ENCODE data around the gene FAM20C. TPM values are rescaled to one million over a fixed set of nuclear protein-coding genes. Genes with fewer than 3 reads are reported as not detected.

FAM20C gene
- total RNA-seq, 2 donors from 2014 or later: 32.5 to 106 TPM

DNA sequence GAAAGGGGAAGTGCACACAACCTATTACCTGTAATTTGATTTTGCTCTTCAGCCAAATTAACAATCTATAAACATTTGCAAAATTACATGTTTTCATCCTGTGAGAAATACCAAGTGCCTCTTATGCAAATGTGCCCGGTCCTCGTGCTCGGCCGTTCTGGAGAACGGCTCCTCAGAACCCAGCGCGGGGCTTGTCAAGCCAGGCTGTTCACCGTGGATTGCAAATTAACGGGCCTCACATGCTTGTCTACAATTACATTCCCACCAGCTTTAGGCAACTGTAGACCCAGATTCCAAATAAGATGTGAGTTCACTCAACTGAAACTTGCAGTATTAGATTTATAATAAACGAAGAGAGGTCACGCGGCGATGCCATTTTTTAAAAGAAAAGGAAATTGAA lies 106.4 kb downstream of the FAM20C start:
- H3K4me1 ChIP-seq (ENCODE audit: control insufficient read depth in 1 of 2, low read depth in 2 of 2): no peaks in the 10 kb centered on the region
- H3K36me3 ChIP-seq: no peaks in the 10 kb centered on the region
- no peaks in the 10 kb centered on the region for H3K27me3 ChIP-seq (replicated peaks; ENCODE audit: insufficient read depth)
- no peak overlapping the region for H3K27ac ChIP-seq
- no peak overlapping the region for H3K4me3 ChIP-seq
- TF ChIP-seq, protein P1, sequence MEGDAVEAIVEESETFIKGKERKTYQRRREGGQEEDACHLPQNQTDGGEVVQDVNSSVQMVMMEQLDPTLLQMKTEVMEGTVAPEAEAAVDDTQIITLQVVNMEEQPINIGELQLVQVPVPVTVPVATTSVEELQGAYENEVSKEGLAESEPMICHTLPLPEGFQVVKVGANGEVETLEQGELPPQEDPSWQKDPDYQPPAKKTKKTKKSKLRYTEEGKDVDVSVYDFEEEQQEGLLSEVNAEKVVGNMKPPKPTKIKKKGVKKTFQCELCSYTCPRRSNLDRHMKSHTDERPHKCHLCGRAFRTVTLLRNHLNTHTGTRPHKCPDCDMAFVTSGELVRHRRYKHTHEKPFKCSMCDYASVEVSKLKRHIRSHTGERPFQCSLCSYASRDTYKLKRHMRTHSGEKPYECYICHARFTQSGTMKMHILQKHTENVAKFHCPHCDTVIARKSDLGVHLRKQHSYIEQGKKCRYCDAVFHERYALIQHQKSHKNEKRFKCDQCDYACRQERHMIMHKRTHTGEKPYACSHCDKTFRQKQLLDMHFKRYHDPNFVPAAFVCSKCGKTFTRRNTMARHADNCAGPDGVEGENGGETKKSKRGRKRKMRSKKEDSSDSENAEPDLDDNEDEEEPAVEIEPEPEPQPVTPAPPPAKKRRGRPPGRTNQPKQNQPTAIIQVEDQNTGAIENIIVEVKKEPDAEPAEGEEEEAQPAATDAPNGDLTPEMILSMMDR (IDR thresholded peaks at IDR 0.05): no peak
- no peak for ATAC-seq (ENCODE audit: insufficient number of reproducible peaks, low FRiP score, low read depth)
- no peak for DNase-seq (ENCODE audit: low spot score)
- H3K9me3 ChIP-seq: no peaks in the 10 kb centered on the region

DNA sequence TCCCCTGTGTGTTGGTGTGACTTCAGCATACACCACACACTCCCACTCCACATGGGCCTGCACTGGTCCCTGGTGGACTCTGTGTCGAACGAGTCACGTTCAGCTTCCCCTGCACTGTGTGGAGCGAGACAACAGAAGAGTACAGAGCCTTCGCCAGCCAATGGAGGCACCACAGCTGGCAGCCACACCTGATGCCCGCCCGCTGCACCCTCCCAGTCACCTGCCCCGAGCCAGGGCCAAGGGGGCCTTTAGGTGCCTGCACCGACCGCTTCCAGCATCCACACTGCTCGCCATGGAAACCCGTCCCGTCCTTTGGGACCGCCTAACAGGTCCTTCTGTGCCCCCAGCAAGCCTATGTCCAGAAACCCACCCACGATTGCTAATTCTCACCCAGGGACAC lies 106.8 kb downstream of the FAM20C start:
- no peak for ATAC-seq (ENCODE audit: insufficient number of reproducible peaks, low FRiP score, low read depth)
- no peak for DNase-seq (ENCODE audit: low spot score)
- TF ChIP-seq, protein P1 (IDR thresholded peaks at IDR 0.05): no peak

GRCh38 chr7:299628-300027 lies 107.3 kb downstream of the FAM20C start:
- ATAC-seq (ENCODE audit: insufficient number of reproducible peaks, low FRiP score, low read depth) (no peak), DNase-seq (ENCODE audit: low spot score) (no peak)
- Histone ChIP-seq H3K27me3 (replicated peaks; ENCODE audit: insufficient read depth) (no peaks in the 10 kb centered on the region), H3K9me3 (no peaks in the 10 kb centered on the region), H3K36me3 (no peaks in the 10 kb centered on the region), H3K4me3 (no peak overlapping the region), H3K4me1 (ENCODE audit: control insufficient read depth in 1 of 2, low read depth in 2 of 2) (no peaks in the 10 kb centered on the region), H3K27ac (no peak overlapping the region)
- TF ChIP-seq, protein P1 (IDR thresholded peaks at IDR 0.05): no peak

More for the DNA sequence above, 106.8 kb downstream of the FAM20C start:
- H3K27me3 ChIP-seq (replicated peaks; ENCODE audit: insufficient read depth): no peaks in the 10 kb centered on the region
- H3K9me3 ChIP-seq: no peaks in the 10 kb centered on the region
- no peaks in the 10 kb centered on the region for H3K36me3 ChIP-seq
- H3K4me3 ChIP-seq: no peak overlapping the region
- no peak overlapping the region for H3K27ac ChIP-seq
- no peaks in the 10 kb centered on the region for H3K4me1 ChIP-seq (ENCODE audit: control insufficient read depth in 1 of 2, low read depth in 2 of 2)

DNA sequence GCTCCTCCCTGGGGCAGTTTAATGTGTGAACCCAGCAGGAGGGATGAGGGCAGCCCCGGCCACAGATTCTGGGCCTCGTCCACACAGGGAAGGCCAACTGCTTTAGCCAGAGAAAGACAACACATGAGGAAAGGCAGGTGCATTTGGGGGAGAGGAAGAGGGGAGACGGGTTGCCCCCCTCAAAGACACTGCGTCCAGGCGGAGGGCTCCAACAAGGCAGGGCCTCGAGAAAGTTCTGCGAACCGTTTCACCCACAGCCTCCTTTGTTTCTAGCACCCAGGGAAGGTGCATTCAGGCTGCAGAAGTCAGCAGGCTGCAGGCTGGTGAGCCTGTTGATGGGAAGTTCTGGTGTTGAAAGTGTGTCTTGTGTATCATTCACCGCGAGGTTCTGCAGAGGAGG lies 107.7 kb downstream of the FAM20C start:
- TF ChIP-seq, protein P1 (IDR thresholded peaks at IDR 0.05): no peak
- H3K27ac ChIP-seq: no peak overlapping the region
- no peaks in the 10 kb centered on the region for H3K4me1 ChIP-seq (ENCODE audit: control insufficient read depth in 1 of 2, low read depth in 2 of 2)
- no peaks in the 10 kb centered on the region for H3K27me3 ChIP-seq (replicated peaks; ENCODE audit: insufficient read depth)
- no peaks in the 10 kb centered on the region for H3K36me3 ChIP-seq
- DNase-seq (ENCODE audit: low spot score): no peak
- no peak overlapping the region for H3K4me3 ChIP-seq
- H3K9me3 ChIP-seq: no peaks in the 10 kb centered on the region
- ATAC-seq (ENCODE audit: insufficient number of reproducible peaks, low FRiP score, low read depth): no peak

- DNase-seq (ENCODE audit: low spot score): no peak
- H3K27ac ChIP-seq: no peak overlapping the region
- no peak overlapping the region for H3K4me3 ChIP-seq
- ATAC-seq (ENCODE audit: insufficient number of reproducible peaks, low FRiP score, low read depth): no peak
- H3K36me3 ChIP-seq: no peaks in the 10 kb centered on the region
- H3K4me1 ChIP-seq (ENCODE audit: control insufficient read depth in 1 of 2, low read depth in 2 of 2): no peaks in the 10 kb centered on the region
- H3K27me3 ChIP-seq (replicated peaks; ENCODE audit: insufficient read depth): no peaks in the 10 kb centered on the region
- TF ChIP-seq, protein P1 (IDR thresholded peaks at IDR 0.05): no peak
- no peaks in the 10 kb centered on the region for H3K9me3 ChIP-seq
Measured at GRCh38 chr7:300546-301290, 108.3 kb downstream of the FAM20C start.
